Measurements from ENCODE around the gene KXD1. TPM values are rescaled to one million over a fixed set of nuclear protein-coding genes. Genes with fewer than 3 reads are reported as not detected.

Gene KXD1
- total and polyA plus RNA-seq, 10 of the 15 experiments (the other 5 are each of a cell fraction or from before 2014, with no cell fraction given): 27.5 to 209 (median 129) TPM

- Histone ChIP-seq H3K79me2 (ENCODE audit: control insufficient read depth, insufficient read depth, low read length) (no peaks in the 10 kb centered on the region), H3K4me1 (ENCODE audit: control insufficient read depth, insufficient read depth, low read length) (no peaks in the 10 kb centered on the region), H3K36me3 (ENCODE audit: control insufficient read depth in 2 of 2, insufficient read depth in 2 of 2, low read length in 1 of 2) (peaks cover 2 to 6% of the 10 kb centered on the region in 2 experiments; a peak in 3 of 4 replicates), H3K4me3 (no peak overlapping the region), H3K9me3 (replicated peaks; ENCODE audit: control insufficient read depth, insufficient read depth, low read length) (no peaks in the 10 kb centered on the region), H3K27me3 (replicated peaks in 1 of 2; ENCODE audit: control insufficient read depth in 2 of 2, insufficient read depth in 2 of 2, low read length in 1 of 2) (no peaks in the 10 kb centered on the region), H2AFZ (ENCODE audit: control insufficient read depth, low read depth, low read length) (no peak overlapping the region), H4K20me1 (ENCODE audit: control insufficient read depth, insufficient read depth) (no peaks in the 10 kb centered on the region), H3K9ac (ENCODE audit: control insufficient read depth, insufficient read depth, low read length) (no peak overlapping the region), H3K27ac (ENCODE audit: control insufficient read depth, insufficient read depth) (no peak overlapping the region), H3K4me2 (ENCODE audit: control insufficient read depth, insufficient read depth) (no peak overlapping the region)
- ChIA-PET POLR2A (interaction anchor here (0.7 to 1.3 kb wide), 2 partner anchors 24 to 26 kb away, joined by 3 to 5 read pairs; no protein-coding TSS in a partner anchor), CTCF (no interaction called here), RAD21 (ENCODE audit: unreplicated experiment) (no interaction called here), SMC1A (ENCODE audit: uncharacterized antibody, unreplicated experiment) (no interaction called here)
- no peak for DNase-seq (ENCODE audit: low read depth, low spot score)
- TF ChIP-seq BACH1 (IDR thresholded peaks at IDR 0.05; ENCODE audit: borderline replicate concordance) (no peak), E2F8 (IDR thresholded peaks at IDR 0.05; ENCODE audit: low read depth, partially characterized antibody) (no peak), NFYB (IDR thresholded peaks at IDR 0.05; ENCODE audit: insufficient read depth, low read depth, low read length) (no peak), ZBTB40 (IDR thresholded peaks at IDR 0.05; ENCODE audit: borderline replicate concordance) (no peak), SUPT20H (IDR thresholded peaks at IDR 0.05; ENCODE audit: borderline replicate concordance, control insufficient read depth, low read depth, low read length) (no peak), SP1 (IDR thresholded peaks at IDR 0.05; ENCODE audit: low read depth, low read length) (no peak), IRF4 (IDR thresholded peaks at IDR 0.05; ENCODE audit: low read depth, low read length) (no peak), MLLT1 (IDR thresholded peaks at IDR 0.05) (no peak), JUND (IDR thresholded peaks at IDR 0.05; ENCODE audit: low read depth, low read length) (no peak), IRF3 (IDR thresholded peaks at IDR 0.05) (no peak), HDAC2 (IDR thresholded peaks at IDR 0.05) (no peak)
- no peak for ATAC-seq
- intact Hi-C loops (cut with micrococcal nuclease; ENCODE audit: unreplicated experiment): no loop called here
- in situ Hi-C loops (cut with MboI): no loop called here
- no peak for FAIRE-seq
- BruUV-seq (replicated peaks): no TSS peak
- WGBS (ENCODE audit: insufficient coverage, insufficient replicate concordance, low lambda C conversion rate, missing lambda C conversion rate): 95% methylated on average over 5 of the region's 9 CpGs
These were observed 26.2 kb upstream of the KXD1 start for GRCh38 chr19:18531485-18531884.
